Stimulated activated CD4-positive, alpha-beta T cell treated with anti-CD3 and anti-CD28 coated beads, Interleukin-1b, Interleukin-23, amount 100 ng/mL, for 4 hours (primary cell): ENCODE data around the gene AASS.
"Not testable (repeated sequence)": the region's sequence is repeated elsewhere in the genome, so short reads cannot be mapped to it uniquely, and the experiment has no call there.

Experiments
- DNase-seq, 2 donors: peaks; one replicate each; pipeline ENCODE4 v3.0.0-alpha.2; 2020; ENCODE audit warnings: low read depth in 2 of 2

Gene AASS

DNA sequence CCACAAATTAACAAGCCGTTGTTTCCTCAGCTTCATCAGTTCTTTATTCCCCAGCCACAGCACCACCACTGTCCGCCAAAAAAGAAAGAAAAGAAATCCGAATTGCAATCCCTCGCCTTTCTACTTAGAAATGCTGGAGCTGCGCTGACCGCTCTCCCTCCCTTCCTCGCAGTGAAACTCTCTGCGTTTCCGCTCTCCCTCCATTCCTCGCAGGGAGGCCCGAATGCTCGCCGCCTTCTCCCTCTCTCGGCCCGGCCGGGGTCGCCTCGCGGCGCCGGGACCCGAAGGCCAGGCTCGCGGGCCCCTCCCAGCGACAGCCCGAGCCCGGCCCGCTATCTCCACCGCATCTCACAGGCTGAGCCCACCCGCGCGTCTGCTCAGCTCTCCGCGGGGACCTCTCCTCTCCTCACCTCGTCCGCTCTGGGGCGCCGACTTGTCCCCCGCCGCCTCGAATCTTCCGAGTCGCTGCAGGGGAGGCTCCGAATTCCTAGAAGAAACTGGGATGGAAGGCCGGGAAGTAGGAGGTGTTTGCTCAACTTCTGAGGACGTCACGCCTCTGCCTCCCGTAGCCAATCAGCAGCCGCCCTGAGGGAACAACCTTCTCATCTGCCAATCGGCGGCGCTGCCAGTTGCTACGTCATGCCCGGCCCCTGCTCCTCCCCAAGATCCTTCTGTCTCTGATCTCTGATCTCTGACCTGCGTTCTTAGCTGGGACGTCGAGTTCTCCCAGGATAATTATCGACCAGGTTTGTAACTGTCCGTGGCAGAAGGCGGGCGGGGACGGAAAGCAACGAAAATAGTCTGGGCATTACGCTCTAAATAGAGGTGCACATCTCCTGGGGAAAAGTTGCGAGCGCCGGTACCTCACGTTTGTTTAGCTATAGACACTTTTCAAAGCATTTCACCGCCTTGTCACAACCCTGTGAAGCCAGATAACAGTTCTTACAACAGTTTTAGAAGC is at the start of gene AASS:
Gene AASS (minus strand): TSS at position 499 of the 961 bp plus-strand sequence. CDS start 10,523 bp downstream, outside the sequence.
- peak; percentile 64 to 67 for DNase-seq

DNA sequence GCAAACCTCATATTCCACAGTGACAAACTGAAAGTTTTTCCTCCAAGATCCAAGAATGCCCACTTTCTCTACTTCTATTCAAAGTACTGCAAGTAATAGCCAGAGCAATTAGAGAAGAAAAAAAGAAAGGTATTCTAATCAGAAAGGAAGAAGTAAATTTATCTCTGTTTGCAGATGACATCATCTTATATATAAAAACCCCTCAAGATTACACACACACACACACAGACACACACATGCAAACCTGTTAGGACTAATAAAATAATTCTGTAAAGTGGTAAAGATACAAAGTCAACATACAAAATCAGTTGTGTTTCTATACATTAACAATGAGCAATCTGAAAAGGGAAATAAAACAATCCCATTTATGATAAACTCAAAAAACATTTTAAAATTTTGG is 44.7 kb upstream of the AASS start:
- DNase-seq = no peak

GRCh38 chr7:122183106-122183505 is 39.1 kb upstream of the AASS start:
- no peak for DNase-seq

DNA sequence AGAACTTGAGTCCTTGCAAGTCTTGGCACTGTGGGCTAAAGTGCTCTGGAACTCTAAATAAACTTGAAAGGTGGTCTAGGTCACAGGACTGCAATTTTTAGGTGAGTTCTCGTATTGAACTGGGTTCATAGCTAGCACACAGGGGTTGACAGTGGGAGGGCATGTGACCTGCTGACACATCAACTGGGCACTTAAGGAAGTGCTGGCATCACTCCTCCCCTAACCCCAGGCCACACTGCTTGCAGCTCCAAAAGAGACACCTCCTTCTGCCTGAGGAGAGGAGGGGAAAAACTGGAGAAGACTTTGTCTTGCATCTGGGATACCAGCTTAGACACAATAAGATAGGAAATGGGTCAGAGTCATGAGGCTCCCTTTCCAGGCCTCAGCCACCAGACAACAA is 38.0 kb upstream of the AASS start:
- DNase-seq = no peak

DNA sequence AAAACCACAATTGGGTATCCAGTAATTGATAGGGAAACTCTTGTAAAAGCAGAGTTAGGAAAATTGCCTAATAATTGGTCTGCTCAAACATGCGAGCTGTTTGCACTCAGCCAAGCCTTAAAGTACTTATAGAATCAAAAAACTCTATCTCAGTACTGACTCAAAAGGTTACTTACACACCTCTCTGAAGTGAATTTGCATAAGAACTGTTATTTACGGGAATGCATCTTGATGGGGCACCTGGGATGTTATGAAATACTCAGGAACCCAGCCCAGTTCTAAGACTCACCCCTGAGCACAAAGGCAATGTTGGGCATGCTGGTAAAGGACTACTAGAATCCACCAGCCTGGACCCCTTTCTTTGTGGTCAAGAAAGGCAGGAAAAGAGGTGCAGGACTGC is 28.1 kb upstream of the AASS start:
- not testable (repeated sequence) for DNase-seq

DNA sequence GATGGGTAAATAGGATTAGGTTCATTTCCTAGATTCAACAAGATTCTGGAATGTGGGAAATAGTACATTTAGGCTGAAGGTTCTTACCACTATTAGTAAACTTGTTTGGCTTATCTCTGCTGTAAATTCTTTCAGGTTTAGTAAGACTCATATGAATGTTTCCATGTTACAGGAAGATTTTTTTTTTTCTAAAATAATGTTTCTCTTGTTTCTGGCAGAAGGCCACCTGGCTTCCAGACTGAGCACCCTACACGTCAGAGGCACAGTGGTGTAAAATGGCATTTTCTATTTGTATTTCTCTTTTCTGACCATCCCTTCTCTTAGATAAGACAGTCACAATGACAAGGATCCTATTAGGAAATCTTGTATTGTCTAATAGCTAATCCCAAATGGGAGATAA is 22.7 kb upstream of the AASS start:
- DNase-seq = no peak

DNA sequence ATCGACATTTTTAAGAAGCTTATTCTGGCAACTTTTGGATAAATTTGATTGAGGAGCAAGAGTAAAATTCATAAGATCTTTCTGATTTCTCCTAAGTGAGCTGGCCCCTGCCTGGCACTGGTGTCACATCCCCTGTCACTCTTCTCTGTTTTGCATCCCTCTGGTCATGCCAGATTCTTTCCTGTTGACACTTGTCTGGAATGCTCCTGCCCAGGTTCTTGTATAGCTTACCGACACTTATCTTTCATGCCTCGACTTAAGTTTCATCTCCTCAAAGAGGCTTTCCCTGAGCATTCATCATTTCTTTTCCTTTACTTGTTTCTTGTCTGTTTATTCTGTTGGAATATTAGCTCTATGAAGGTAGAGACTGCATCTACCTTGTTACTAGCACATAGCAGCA is 22.2 kb upstream of the AASS start:
- no peak for DNase-seq

DNA sequence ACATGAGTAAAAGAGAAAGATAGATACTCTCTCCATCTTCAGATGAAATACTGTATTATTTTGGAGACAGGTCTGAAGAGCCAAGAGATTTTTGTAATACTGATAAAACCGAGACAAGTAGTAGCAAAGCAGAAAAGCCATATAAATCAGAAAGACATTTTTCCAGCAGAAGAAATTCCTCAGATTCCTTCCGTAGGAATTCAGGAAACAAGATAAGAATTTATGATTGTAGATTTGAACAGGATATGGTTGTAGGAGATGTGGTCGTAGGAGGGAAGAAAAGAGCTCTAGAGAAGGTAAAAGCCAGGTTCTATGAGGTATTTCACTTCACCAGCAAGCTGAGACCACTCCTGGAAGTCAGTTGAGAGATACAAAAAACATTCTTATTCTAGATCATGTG is 17.6 kb upstream of the AASS start:
- DNase-seq = no peak

- no peak for DNase-seq
Observed at GRCh38 chr7:122155566-122155965, 11.5 kb upstream of the AASS start.

- no peak for DNase-seq
Observed at GRCh38 chr7:122148878-122149277, 4.8 kb upstream of the AASS start.

DNA sequence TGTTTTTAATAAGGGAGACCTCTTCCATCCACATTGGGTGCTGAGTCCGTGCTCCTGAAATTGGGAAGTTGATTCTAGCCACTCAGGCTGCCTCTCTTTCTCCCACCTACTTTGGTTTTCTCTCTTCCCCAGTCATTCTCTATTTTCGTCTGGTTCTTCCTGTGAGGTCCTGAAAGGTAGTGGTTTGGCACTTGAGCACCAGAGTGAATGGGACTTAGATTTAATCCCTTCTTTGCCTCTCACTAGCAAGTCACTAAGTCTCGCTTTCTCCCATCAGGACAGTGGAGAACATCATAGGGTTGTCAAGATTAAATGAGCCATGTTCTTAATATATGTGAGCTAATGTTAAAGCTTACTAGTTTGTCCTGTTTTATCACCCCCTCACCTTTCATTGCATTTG is 4.0 kb upstream of the AASS start:
- DNase-seq = no peak

DNA sequence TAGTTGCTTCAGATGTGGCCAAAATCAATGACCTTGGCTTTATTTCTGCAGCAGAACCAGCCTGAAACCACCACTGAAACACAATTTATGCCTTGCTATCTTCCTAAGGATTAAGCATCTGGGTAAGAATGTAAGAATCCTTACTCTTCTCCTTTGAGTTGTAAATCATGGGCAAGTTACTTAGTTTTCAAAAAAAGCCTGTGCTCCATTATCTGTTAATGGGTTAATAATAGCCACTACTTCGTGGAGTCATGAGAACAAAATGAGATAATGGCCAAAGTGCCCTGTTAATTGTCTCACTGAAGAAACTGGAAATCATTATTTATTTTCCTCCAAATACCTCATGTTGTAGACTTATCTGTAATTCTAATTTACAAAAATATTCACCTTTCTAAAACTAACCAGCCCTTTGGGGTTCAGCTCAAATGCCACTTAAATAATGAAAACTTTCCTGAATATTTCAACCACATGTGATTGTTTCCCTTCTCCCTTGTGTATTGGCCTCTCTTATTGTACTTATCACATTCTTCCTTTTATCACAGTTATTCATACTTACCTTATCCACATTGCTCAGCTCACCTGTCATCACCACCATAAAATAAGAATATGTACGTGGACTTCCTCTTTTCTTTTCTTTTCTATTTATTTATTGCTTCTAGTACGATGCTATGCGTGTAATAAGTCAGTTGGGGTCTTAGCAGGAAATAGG is 2.0 kb upstream of the AASS start:
- no peak for DNase-seq

DNA sequence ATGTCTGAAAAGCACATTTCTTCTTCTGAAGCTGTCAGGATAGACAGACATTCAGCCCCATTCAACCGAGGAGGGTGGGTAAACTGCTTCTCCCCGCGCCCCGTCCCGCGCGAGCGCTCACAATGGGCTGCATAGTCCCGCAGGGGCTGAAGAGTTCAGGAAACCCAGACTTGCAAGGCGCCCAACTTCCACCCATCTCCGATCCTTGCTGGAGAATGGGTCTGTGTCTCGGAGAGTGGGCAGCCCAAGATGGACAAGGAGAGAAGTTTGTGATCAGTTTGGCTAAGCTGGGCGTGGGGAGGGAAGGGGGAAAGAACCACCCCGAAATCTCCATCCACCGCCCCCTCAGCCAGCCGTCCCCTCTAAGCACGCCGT is 686 bp downstream of the AASS start:
- no peak for DNase-seq

DNA sequence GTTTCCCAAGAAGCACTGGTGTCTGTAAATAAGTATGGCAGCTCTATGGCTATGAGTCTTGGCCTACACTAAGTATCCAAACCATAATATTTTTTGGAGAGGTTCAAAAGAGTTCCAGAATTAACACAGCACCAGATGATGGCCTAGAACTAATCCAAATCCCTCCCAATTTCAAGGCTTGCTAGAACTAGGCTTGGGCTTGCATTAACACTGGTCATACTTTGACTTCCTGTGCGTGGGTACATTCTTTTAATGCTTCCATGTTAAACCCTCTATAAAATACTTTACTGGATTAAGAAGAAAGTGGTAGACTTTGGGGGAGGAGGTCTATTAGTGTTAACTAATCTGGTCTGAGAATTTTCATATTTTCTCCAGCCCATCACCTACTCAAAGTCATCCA is 3.1 kb downstream of the AASS start:
- no peak for DNase-seq

- no peak for DNase-seq
Observed at GRCh38 chr7:122137251-122138077, 6.6 kb downstream of the AASS start.

GRCh38 chr7:122136639-122137245 is 7.3 kb downstream of the AASS start:
- no peak for DNase-seq

DNA sequence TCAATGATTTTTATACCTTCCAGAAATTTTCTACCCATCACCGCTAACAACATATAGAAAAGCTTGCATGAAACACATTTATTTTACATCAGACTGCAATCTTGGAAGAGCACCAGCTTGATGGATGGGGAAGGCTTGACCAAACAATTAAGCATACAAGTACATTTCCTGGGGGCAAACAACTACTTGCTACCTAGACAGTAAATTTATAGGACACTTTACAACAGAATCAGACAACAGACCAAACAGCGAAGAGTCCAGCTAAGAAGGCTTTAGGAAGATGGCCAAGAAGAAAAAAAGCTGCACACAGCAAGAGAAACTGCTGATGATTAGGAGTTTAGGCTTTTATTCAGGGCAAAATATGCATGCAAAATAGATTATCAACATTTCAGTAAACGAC is 8.0 kb downstream of the AASS start:
- DNase-seq = no peak

DNA sequence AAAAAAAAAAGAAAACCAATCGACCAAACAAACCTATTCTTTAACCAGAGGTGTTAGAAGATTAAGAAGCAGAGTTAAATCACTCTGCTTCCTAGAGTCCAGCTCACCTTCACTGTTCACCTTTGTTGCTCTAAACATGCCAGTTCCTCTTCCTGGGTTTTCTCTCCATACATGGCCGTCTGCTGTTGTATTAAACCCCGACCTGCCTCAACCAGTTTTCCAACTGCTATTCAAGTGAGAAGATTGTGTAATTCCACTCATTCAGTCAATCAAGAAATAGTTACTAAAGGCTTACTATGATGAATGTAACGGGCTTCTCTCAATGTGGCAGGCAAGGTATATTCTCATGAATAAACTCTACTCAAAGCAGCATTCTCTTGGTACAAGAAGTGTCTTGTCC is 8.8 kb downstream of the AASS start:
- DNase-seq = no peak

DNA sequence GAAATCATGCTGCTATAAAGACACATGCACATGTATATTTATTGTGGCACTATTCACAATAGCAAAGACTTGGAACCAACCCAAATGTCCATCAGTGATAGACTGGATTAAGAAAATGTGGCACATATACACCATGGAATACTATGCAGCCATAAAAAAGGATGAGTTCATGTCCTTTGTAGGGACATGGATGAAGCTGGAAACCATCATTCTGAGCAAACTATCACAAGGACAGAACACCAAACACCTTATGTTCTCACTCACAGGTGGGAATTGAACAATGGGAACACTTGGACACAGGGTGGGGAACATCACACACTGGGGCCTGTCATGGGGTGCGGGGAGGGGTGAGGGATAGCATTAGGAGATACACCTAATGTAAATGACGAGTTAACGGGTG is 9.3 kb downstream of the AASS start:
- DNase-seq = not testable (repeated sequence)

DNA sequence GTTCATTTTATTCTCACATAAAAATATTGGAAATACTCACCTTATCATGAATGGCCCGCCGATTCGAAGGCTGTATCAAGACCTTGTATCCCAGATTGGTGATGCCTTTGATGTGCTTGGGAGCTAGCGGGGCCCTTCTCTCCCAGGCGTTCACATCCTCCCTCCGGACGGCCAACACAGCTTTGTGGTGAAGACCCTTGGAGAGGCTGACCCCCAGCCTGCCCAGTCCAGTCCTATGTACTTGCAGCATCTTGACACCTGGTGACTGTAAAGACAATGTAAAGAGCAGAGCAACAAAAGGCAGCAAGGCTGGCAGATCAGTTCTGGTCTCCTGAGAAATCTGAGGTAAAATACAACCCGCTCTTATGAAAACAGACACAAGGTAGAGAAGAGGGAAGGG is 10.6 kb downstream of the AASS start:
- DNase-seq = no peak

DNA sequence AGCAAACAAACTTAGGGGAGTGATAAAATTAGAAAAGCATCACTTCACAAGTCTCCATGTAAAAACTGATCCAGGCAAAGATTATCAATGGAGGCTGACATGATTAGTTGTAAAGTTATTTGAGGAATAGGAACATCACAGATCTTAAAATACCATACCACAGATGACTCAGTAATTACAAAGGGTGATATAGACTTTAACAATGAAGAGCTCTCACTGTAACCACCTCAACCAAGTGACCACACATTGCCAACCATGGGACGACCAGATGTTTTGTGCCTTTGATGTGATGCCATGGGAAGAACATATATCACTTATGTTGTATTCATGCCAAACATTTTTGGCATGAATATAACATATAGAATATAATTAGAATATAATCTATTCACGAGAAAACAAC is 11.7 kb downstream of the AASS start:
- DNase-seq = no peak

GRCh38 chr7:122123746-122124145 is 20.3 kb downstream of the AASS start:
- no peak for DNase-seq
